ENCODE measurements around the gene FAM53B. TPM values are rescaled to one million over a fixed set of nuclear protein-coding genes. Genes with fewer than 3 reads are reported as not detected.

FAM53B gene
- total and polyA plus RNA-seq, 2 experiments from 2014 or later: 2.1 to 10.1 TPM

- Histone ChIP-seq H3K9me2 (ENCODE audit: insufficient read depth) (no peaks in the 10 kb centered on the region), H3K27me3 (replicated peaks; ENCODE audit: insufficient read depth) (no peaks in the 10 kb centered on the region), H3K79me2 (ENCODE audit: insufficient read depth) (peaks cover 55% of the 10 kb centered on the region), H3K4me1 (ENCODE audit: insufficient read depth) (peaks cover 28% of the 10 kb centered on the region), H4K20me1 (ENCODE audit: insufficient read depth) (no peaks in the 10 kb centered on the region), H3K9me3 (ENCODE audit: low read depth) (no peaks in the 10 kb centered on the region), H3K36me3 (ENCODE audit: low read depth) (no peaks in the 10 kb centered on the region), H3K4me3 (no peak overlapping the region), H3K27ac (no peak overlapping the region), H3K9ac (no peak overlapping the region), H3K4me2 (ENCODE audit: unreplicated experiment) (no peak overlapping the region), H2AFZ (no peak overlapping the region), H3F3A (ENCODE audit: insufficient read depth) (peaks cover 21% of the 10 kb centered on the region)
- in situ Hi-C loops (cut with MboI): loop anchor here (10.0 kb wide), 1 partner anchor 182 kb away; no protein-coding TSS in a partner anchor
- WGBS, 2 experiments (ENCODE audit: low coverage in 1 of 2, low lambda C conversion rate in 2 of 2, missing lambda C conversion rate in 2 of 2): 35 to 44% methylated on average over 11 of the region's 11 CpGs
- no peak for TF ChIP-seq EZH2phosphoT487 (IDR thresholded peaks at IDR 0.05; ENCODE audit: insufficient read depth, low read depth)
- TF ChIP-seq EZH2 (IDR thresholded peaks at IDR 0.05; ENCODE audit: insufficient read depth, poor library complexity, severe bottlenecking): no peak
- peak; percentile 61 for DNase-seq
These were observed 7.6 kb downstream of the FAM53B start for GRCh38 chr10:124736491-124737136.

GRCh38 chr10:124735491-124736286 is 8.5 kb downstream of the FAM53B start:
- DNase-seq: no peak
- H4K20me1 ChIP-seq (ENCODE audit: insufficient read depth): no peaks in the 10 kb centered on the region
- no peak overlapping the region for H3K9ac ChIP-seq
- H3K9me2 ChIP-seq (ENCODE audit: insufficient read depth): no peaks in the 10 kb centered on the region
- no peak overlapping the region for H3K4me3 ChIP-seq
- peaks cover 19% of the 10 kb centered on the region for H3K4me1 ChIP-seq (ENCODE audit: insufficient read depth)
- H3K36me3 ChIP-seq (ENCODE audit: low read depth): no peaks in the 10 kb centered on the region
- H3F3A ChIP-seq (ENCODE audit: insufficient read depth): peaks cover 11% of the 10 kb centered on the region
- peaks cover 52% of the 10 kb centered on the region for H3K79me2 ChIP-seq (ENCODE audit: insufficient read depth)
- H3K27me3 ChIP-seq (replicated peaks; ENCODE audit: insufficient read depth): no peaks in the 10 kb centered on the region
- no peaks in the 10 kb centered on the region for H3K9me3 ChIP-seq (ENCODE audit: low read depth)
- H2AFZ ChIP-seq: no peak overlapping the region
- in situ Hi-C loops (cut with MboI): loop anchor here (10.0 kb wide), 1 partner anchor 181 kb away; no protein-coding TSS in a partner anchor
- TF ChIP-seq EZH2phosphoT487 (IDR thresholded peaks at IDR 0.05; ENCODE audit: insufficient read depth, low read depth) (no peak), EZH2 (IDR thresholded peaks at IDR 0.05; ENCODE audit: insufficient read depth, poor library complexity, severe bottlenecking) (no peak)
- no peak overlapping the region for H3K4me2 ChIP-seq (ENCODE audit: unreplicated experiment)
- WGBS, 2 experiments (ENCODE audit: low coverage in 1 of 2, low lambda C conversion rate in 2 of 2, missing lambda C conversion rate in 2 of 2): 92 to 96% methylated on average over 14 to 15 of the region's 15 CpGs
- no peak overlapping the region for H3K27ac ChIP-seq

- Histone ChIP-seq H3K79me2 (ENCODE audit: insufficient read depth) (peaks cover 46% of the 10 kb centered on the region), H3K9ac (no peak overlapping the region), H3K4me2 (ENCODE audit: unreplicated experiment) (no peak overlapping the region), H3K4me1 (ENCODE audit: insufficient read depth) (peaks cover 10% of the 10 kb centered on the region; the same call in 1 of the 2 replicates), H3K4me3 (no peak overlapping the region), H4K20me1 (ENCODE audit: insufficient read depth) (no peaks in the 10 kb centered on the region), H3K36me3 (ENCODE audit: low read depth) (no peaks in the 10 kb centered on the region), H3K9me3 (ENCODE audit: low read depth) (no peaks in the 10 kb centered on the region), H3K27ac (no peak overlapping the region), H2AFZ (no peak overlapping the region), H3K9me2 (ENCODE audit: insufficient read depth) (no peaks in the 10 kb centered on the region), H3F3A (ENCODE audit: insufficient read depth) (no peaks in the 10 kb centered on the region), H3K27me3 (replicated peaks; ENCODE audit: insufficient read depth) (no peaks in the 10 kb centered on the region)
- 95 to 96% methylated on average over 16 of the region's 16 CpGs for WGBS, 2 experiments (ENCODE audit: low coverage in 1 of 2, low lambda C conversion rate in 2 of 2, missing lambda C conversion rate in 2 of 2)
- in situ Hi-C loops (cut with MboI): loop anchor here (10.0 kb wide), 1 partner anchor 180 kb away; no protein-coding TSS in a partner anchor
- no peak for DNase-seq
- TF ChIP-seq EZH2phosphoT487 (IDR thresholded peaks at IDR 0.05; ENCODE audit: insufficient read depth, low read depth) (no peak), EZH2 (IDR thresholded peaks at IDR 0.05; ENCODE audit: insufficient read depth, poor library complexity, severe bottlenecking) (no peak)
These were observed 9.6 kb downstream of the FAM53B start for GRCh38 chr10:124734311-124735166.
